AG20443 (cell line): ENCODE measurements around the gene UBTD2.
A peak's percentile ranks its signal among the peaks of the same experiment; 100 is the strongest.
"Not testable (repeated sequence)": the region's sequence is repeated elsewhere in the genome, so short reads cannot be mapped to it uniquely, and the experiment has no call there.

Experiments used
- DNase-seq: peaks from one replicate; pipeline ENCODE4 v3.0.0; 2012; ENCODE audit warnings: low spot score, mixed read lengths

UBTD2 gene

DNA sequence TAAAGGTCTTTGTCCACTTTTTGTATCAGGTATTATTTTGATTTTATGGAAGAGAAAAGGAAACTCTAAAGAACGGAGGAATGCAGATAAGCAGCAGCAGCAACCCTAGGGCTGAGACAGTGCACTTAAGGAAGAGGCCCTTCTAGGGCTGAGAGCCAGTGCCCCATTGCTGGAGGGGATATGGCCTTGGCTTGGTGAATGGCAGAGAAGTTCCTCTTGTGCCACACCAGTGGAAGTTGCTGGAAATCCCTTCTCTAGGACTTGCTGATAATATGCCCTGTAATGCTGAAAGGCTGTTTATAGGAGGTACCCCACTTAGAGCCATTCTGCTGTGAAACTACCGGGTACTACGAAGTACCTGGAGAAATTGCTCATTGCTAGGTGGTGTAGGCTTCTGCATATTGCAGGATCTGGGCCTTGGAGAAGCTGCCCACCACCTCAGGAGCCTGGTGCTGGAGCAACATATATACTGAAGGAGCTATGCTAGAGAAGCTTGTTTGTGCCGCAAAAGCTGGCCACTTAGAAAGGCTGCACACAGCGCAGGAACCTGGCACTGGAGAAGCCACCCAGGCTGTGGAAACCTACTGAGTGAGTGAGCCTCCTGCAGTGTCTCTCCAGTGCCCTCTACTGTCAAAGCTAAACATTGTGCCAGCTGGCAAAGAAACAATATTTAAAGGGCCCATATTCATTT, 9.6 kb upstream of the UBTD2 start:
- peak; percentile 83 for DNase-seq

DNA sequence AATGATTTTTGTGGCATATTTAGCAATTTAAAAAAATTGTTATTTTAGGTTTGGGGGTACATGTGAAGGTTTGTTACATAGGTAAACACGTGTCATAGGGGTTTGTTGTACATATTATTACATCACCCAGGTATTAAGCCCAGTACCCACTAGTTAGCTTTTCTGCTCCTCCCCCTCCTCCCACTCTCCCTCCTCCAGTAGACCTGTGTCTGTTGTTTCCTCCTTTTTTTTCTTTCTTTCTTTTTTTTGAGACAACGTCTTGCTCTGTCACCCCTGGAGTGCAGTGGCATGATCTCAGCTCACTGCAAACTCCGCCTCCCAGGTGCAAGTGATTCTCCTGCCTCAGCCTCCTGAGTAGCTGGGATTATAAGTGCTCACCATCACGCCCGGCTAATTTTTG, 8.3 kb upstream of the UBTD2 start:
- not testable (repeated sequence) for DNase-seq

DNA sequence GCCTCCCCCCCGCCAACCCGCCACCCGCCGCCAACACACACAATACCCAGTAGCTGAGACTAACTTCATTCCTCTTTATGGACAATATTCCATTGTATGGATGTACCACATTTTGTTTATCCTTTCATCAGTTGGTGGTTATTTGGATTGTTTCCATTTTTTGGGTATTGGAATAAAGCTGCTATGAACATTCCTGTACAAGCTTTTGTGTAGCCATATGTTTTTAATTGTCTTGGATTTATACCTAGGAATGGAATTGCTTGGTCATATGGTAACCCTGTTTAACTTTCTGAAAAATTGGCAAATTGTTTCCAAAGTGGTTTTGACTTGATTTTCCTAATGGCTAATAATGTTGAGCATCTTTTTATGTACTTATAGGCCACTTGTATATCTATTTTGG, 4.9 kb upstream of the UBTD2 start:
- no peak for DNase-seq

GRCh38 chr5:172287140-172287539, 3.6 kb upstream of the UBTD2 start:
- not testable (repeated sequence) for DNase-seq

- DNase-seq = no peak
Observed at GRCh38 chr5:172285226-172286143, 1.9 kb upstream of the UBTD2 start.

GRCh38 chr5:172284611-172284980, 1.0 kb upstream of the UBTD2 start:
- DNase-seq = peak; percentile 51

DNA sequence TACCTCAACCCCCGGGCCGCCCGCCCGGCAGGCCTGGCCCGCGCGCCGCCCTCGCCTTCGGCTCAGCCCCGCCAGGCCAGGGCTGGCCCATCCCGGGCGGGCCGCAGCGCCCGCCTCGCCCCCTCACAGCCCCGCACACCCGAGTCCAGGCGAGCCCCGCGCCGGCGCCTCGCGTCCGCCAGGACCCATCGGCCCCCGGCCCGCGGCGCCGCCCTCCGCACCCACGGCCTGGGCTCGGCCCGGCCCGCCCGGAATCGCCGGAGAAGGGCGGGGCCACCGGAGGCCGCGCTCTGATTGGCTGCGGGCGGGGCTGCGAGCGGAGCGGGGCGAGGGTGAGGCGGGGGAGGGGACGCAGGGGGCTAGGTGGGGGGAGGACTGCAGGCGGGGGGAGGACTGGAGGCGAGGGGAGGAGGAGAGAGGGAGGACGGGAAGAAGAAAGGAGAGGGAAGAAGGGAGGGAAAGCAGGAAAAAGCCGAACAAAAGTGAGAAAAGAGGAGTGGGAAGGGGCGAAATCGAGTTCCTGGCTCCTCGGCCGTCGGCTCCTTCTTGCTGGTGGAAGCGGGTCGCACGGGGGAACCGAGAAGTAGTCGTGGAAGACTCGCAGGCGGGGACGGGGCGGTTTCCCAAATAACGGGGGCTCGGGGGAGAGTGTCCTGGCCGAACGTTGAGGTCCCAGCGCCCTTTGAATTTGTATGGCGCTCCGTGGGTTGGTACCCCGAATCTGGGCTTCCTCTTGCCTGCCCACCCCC, 472 bp upstream of the UBTD2 start:
- DNase-seq = peak; percentile 97

- no peak for DNase-seq
Observed at GRCh38 chr5:172282272-172283019, 1.1 kb downstream of the UBTD2 start.

DNA sequence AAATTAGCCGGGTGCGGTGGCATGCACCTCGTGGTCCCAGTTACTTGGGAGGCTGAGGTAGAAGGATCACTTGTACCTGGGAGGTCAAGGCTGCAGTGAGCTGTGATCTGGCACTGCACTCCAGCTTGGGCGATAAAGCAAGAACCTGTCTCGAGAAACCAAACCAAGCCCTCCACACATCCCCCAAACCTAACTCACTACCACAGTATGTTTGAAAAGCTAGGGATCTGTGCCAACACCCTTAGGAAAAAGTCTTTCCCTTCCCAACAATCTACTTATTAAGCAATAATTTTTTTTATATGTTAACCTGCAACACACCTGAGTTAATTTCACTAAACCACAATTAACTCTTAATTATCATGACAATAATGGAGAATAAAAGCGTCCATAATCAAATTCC, 2.2 kb downstream of the UBTD2 start:
- no peak for DNase-seq

- peak; percentile 29 for DNase-seq
Observed at GRCh38 chr5:172280929-172281328, 2.6 kb downstream of the UBTD2 start.

GRCh38 chr5:172280317-172280716, 3.2 kb downstream of the UBTD2 start:
- no peak for DNase-seq

DNA sequence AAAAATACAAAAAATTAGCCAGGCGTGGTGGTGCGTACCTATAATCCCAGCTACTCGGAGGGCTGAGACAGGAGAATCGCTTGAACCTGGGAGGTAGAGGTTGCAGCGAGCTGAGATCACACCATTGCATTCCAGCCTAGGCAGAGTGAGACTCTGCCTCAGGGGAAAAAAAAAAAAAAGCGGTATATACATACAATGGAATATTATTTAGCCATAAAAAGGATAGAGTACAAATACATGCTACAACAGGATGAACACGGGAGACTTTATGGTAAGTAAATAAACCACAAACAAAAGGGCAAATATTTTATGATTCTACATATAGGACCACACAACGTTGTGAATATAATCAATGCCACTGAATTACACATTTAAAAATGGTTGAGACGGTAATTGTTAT, 5.2 kb downstream of the UBTD2 start:
- no peak for DNase-seq

GRCh38 chr5:172276214-172276613, 7.3 kb downstream of the UBTD2 start:
- no peak for DNase-seq

DNA sequence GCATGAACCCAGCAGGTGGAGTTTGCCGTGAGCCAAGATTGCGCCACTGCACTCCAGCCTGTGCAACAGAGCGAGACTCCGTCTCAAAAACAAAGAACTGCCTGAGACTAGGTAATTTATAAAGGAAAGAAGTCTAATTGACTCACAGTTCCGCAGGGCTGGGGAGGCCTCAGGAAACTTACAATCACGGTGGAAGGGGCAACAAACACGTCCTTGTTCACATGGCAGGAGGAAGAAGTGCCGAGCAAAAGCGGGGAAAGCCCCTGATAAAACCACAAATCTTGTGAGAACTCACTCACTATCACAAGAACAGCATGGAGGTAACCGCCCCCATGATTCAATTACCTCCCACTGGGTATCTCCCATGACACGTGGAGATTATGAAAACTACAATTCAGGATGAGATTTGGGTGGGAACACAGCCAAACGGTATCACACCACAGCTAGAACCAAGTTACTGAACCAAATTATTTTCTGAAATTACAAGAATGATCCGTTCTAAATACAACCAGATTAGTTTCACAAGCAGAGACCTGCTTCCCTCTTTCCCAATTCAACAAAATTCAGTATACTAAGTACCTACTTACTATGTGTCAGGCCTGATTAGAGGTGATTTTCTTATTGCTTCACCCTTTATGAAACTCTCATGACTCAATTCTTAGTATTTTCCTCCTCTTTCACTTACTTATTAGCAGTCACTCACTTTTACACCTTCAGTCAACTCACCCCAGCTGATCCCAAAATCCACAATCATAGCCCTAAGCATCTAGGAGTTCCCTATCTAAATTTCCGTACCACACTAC, 8.4 kb downstream of the UBTD2 start:
- DNase-seq = no peak

- DNase-seq = no peak
Observed at GRCh38 chr5:172267943-172268342, 15.6 kb downstream of the UBTD2 start.

DNA sequence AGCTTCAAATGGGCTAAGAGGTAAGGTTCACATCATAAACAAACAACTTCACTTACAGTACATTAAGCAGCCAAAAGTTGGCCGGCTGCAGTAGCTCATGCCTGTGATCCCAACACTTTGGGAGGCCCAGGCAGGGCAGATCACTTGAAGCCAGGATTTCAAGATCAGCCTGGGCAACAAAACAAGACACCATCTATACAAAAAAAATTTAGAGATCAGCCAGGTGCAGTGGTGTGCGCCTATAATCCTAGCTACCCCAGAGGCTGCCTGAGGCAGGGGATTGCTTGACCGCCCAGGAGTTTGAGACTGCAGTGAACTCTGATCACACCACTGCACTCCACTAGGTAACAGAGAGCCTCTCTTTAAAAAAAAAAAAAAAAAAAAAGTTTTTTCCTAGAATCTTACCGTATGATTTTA, 16.9 kb downstream of the UBTD2 start:
- DNase-seq = no peak

- no peak for DNase-seq
Observed at GRCh38 chr5:172266071-172266675, 17.4 kb downstream of the UBTD2 start.

DNA sequence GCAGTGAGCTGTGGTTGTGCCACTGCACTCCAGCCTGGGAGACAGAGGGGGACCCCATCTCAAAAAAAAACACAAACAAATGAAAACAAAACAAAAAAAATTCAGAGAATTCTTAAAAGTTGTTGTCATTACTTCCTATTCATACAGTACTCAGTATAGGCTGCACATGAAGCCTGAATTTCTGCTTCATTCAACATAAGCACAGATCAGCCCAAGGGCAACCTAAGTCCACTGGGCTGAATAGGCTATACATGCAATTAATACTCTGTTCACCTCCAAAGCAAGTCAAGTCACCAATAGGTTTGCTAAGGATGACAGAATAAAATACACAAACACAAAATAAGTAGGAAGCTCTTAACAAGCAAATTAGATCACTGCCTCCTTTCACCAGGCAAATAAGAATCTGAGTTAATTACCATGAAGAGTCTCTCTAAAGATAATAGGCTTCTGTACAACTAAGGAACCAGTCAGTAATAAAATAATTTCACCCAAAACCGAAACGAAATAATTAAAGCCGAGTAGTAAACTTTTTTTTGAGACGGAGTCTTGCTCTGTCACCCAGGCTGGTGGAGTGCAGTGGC, 18.7 kb downstream of the UBTD2 start:
- DNase-seq = no peak

DNA sequence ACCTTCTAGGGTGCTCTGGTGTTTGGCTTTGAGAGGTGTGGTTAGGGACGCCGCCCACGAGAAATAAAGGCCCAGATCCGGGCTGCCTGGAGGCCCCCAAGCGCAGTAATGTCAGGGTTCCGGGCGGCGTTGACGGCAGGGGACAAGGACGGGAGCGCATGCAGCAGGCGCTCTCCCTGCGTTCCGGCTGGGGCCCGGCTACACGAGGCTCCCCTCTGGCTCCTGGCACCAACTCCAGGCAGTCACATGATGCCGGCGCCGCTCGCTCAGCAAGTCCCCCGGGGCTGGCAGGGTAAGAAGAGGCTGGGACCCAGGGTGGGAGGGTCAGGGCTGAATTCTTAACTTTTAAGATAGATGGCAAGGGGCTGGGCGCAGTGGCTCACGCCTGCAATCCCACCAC, 28.1 kb downstream of the UBTD2 start:
- no peak for DNase-seq

- no peak for DNase-seq
Observed at GRCh38 chr5:172252501-172252900, 31.1 kb downstream of the UBTD2 start.
